GM19468 (cell line): ENCODE data around the gene SRD5A1.

Experiments used
- ATAC-seq: cut with Tn5 transposase; IDR thresholded peaks from one replicate; pipeline ENCODE4 v1.9.1; 2021; ENCODE audit warnings: mild to moderate bottlenecking, moderate library complexity, moderate number of reproducible peaks; ENCODE audit not compliant: unreplicated experiment; ENCODE audit errors: extremely low read depth

The SRD5A1 gene

DNA sequence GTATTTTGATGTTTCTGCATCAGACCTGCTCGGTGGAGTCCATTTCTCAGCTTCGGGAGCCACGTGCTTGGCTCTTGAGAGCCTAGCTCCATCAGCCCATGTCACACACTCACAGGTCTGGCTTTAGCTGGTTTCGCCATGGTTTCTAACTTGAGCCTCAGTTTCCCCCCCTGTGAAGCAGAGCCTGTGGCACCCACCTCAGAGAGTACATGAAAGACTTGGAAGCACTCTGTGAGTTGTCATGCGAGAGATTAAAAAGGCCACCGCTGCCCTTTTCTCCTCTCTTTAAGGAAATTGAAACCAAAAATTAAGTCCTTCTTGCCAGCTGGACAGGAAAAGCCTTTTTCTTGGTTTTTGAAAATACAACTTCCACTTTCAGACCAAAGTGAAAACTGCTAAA lies 88.8 kb downstream of the SRD5A1 start:
- peak; percentile 34 for ATAC-seq

GRCh38 chr5:6723122-6723815 lies 90.0 kb downstream of the SRD5A1 start:
- no peak for ATAC-seq

DNA sequence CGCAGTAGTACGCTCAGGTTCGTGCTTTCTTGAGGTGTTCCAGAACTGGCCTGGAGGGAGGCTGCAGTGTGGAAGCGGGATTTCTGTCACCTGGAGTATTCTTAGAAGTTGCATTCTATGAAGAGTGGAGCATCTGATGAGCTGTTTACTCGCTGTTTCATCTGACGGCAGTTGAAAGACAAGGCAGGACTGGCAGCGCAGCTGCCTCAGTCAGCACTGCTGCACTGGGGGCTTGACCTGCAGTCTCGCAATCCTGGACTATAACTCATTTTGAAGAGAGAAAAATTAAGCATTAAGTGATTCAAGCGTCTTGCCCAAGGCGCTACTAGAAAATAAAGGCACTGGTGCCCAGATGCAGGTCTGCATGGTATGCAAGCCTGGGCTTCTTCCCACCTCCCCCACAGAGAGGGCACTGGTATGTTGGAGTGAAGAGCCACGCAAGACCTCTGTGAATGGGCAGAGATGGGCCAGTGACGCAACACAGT lies 90.6 kb downstream of the SRD5A1 start:
- no peak for ATAC-seq
